HG02588 (cell line): ENCODE measurements around the gene GRIPAP1.
"Not testable (repeated sequence)": the region's sequence is repeated elsewhere in the genome, so short reads cannot be mapped to it uniquely, and the experiment has no call there.

Experiments
- ATAC-seq: cut with Tn5 transposase; IDR thresholded peaks from one replicate; pipeline ENCODE4 v1.9.1; 2021; ENCODE audit warnings: mild to moderate bottlenecking, moderate library complexity; ENCODE audit not compliant: unreplicated experiment

Gene GRIPAP1

DNA sequence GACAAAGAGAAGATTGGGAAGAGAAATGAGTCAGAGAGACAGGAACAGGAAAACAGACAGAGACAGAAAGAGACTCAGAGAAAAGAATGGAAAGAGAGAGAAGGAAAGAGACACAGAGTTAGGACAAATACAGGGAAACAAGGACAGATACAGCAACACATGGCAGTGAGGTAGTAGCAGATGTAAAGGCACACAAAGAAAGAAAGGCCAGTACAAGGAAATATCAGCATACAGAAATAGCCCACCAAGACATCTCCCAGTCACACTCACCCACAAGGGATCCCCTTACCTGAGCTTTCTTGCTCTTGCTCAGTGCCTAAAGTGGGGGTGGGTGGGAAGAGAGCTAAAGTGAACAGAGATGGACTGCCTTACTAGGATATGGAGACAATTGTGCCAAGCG lies 4.2 kb downstream of the GRIPAP1 start:
- ATAC-seq = no peak

- ATAC-seq = no peak
Measured at GRCh38 chrX:48997455-48997854, 4.6 kb downstream of the GRIPAP1 start.

GRCh38 chrX:48996969-48997368 lies 5.1 kb downstream of the GRIPAP1 start:
- ATAC-seq = no peak

- ATAC-seq = no peak
Measured at GRCh38 chrX:48992341-48992740, 9.7 kb downstream of the GRIPAP1 start.

DNA sequence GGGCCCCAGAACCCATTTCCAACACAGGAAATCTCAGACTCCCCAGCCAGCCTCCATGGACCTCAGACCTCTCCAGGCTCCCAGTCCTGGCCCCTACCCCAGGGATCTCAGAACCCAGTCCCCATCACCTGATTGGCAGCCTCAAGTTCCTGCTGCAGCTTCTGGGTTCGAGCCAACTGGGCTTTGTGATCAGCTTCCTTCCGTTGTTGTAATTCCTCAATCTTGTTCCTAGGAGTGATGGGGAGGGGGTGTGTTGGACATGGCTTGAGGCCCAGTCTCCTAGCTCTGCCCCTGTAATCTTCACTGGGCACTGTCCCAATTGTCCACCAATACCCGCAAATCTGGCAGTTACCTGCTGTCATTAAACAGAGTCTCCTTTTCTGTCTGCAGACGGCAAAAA lies 12.6 kb downstream of the GRIPAP1 start:
- ATAC-seq = no peak

DNA sequence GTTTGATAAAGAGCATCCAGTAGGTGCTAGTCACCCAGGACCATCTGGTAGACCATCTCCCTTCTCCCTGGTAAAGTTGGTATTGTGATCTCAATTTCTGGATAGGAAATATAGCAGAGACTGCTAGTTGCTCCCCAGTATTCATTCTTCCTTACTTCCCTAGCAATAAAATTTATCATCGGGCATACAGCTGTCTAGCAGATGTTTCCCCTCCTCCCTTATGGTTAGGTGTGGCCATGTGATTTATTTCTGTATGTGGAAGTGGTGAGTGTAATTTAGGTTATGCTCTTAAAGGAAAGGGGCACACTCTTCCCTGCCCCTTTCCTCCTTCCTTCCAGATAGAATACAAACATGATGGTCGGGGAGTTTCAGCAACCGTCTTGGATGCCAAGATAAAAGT lies 18.2 kb downstream of the GRIPAP1 start:
- no peak for ATAC-seq

- no peak for ATAC-seq
Measured at GRCh38 chrX:48983081-48983480, 19.0 kb downstream of the GRIPAP1 start.

GRCh38 chrX:48981178-48981577 lies 20.9 kb downstream of the GRIPAP1 start:
- ATAC-seq = no peak

DNA sequence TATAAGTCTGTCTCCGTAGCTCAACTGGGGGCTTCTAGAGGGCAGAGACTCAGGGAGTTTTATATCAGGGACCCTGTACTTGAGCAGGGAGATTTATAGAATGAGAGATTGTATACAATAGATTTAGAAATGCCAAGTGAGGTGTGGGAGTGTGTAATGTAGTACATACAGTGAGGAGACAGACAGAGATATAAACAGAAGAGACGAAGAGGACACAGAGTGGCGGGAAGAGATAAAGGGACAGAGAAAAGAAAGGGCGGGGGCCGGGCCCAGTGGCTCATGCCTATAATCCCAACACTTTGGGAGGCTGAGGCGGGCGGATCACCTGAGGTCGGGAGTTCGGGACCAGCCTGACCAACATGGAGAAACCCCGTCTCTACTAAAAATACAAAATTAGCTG lies 21.7 kb downstream of the GRIPAP1 start:
- ATAC-seq = not testable (repeated sequence)

GRCh38 chrX:48978226-48978625 lies 23.8 kb downstream of the GRIPAP1 start:
- ATAC-seq = no peak

DNA sequence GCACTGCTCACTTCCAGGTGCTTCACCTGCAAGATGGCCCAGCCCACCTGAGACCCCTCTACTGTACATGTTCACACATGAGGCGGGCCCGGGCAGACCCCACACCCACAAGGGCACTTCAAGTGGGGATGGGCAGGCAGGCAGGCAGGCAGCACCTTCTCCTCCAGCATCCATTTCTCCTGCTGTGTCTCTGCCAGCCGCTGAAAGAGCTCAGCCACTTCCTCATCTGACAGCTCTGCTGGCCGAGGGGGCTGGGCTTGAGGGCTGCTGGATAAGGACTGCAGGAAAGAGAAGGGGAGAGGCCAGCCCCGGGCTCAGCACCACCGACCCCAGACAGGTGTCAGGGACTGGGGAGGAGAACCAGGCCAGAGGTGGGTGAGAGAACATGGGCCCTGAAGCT lies 26.0 kb downstream of the GRIPAP1 start:
- no peak for ATAC-seq

- ATAC-seq = no peak
Measured at GRCh38 chrX:48975541-48975940, 26.5 kb downstream of the GRIPAP1 start.

- no peak for ATAC-seq
Measured at GRCh38 chrX:48975041-48975440, 27.0 kb downstream of the GRIPAP1 start.

DNA sequence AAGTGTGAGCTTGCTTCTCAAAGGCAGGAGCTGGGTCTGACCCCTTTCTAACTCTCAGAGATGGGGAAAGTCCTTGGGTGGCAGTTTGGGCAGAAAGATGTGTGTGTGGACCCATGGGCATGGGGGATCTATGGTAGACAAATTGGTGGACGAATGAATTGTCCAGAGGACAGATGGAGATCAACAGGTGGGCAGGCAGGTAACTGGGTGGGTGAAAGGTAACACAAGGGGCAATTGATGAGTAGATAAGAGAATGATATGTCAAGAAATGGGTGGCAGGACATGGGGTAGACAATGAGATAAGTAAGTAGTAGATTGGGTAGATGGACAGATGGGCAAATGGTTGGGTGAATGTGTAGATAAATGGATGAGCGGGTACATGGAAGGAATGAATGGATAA lies 27.5 kb downstream of the GRIPAP1 start:
- ATAC-seq = no peak

DNA sequence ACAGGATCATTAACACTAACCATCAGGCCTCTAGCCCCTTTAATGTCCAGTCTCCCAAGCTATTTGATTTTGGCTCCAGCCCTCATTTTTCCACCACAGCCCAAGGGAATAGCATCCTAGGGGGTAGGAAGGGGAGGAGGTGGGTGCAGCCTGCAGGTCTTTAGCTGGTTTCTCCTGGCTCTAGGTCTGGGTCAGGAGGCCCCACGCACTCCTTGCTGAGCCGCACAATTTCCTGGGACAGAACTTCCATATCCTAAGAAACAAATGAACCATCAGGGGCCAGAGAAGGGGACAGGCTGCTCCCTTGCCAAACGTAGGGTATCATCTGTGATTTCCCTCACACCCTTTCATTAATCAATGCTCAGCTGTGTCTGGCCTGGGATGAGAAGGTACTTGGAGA lies 28.0 kb downstream of the GRIPAP1 start:
- ATAC-seq = no peak

GRCh38 chrX:48972220-48973164 lies 29.6 kb downstream of the GRIPAP1 start:
- ATAC-seq = no peak

DNA sequence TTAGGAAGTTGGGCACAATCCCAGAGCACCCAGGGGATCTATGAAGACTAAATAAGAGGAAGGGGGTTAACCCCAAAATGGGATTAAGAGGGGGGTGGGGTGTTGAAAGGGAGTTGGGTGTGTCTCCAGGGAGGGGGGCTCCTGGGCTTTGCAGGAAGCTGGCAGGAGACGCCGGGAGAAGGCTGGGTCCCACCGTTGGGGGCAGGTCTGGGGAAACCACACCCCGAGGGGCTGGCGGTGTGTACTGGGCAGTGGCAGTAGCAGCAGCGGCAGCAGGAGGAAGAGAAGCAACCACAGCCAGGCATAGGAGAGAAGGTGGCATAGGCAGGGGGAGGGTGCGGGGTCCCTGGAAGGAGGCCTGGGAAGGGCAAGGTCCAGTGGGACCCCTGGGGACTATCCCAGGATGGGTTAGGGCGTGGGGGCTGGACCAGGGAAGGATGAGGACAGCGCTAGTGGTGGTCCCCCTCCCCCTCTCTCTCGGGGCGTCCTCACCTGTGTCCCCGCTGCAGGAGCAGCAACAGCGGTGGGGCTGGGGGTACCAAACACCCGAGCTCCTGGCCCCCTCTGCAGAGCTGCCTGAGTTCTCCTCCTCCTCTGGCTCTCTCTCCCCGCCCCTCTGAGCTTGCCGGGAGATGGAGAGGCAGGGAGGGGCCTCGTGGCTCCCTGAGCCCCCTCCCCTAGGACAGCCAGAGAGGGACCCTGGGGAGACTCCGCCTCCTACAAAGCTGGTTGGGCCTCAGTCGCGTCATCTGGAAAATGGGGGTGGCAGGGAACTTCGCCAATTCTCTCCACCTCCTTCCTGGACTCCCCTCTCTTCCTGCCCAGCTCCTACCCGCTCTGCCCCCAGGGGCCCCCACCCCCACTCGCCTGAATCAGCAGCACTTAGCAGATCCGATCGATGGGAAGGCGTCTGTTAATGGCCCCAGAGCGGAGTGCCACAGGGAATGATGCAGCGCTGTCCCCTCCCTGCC lies 30.5 kb downstream of the GRIPAP1 start, which contains the start of gene KCND1:
Gene KCND1, minus strand, starts transcription at position 596 of the 971 bp plus-strand sequence. CDS start 1,573 bp downstream, outside the sequence.
- no peak for ATAC-seq

DNA sequence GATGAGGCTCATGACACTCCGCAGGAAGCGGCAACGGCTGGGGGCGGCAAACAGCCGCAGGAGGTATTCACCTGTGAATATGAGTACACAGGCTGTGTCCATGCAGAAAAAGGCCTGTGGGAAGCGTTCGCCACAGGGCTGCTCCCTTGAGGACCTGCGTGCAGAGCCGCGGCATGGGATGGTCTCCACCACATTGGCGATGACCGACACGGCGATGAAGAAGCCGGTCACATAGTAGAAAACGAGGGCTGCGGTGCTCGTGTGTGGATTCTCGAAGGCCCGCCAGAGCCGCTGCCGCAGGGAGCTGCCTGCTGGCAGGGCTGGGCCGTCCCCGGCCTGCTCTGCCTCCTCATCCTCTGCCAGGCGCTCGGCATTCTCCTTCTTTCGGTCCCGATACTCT lies 32.6 kb downstream of the GRIPAP1 start:
- ATAC-seq = no peak

DNA sequence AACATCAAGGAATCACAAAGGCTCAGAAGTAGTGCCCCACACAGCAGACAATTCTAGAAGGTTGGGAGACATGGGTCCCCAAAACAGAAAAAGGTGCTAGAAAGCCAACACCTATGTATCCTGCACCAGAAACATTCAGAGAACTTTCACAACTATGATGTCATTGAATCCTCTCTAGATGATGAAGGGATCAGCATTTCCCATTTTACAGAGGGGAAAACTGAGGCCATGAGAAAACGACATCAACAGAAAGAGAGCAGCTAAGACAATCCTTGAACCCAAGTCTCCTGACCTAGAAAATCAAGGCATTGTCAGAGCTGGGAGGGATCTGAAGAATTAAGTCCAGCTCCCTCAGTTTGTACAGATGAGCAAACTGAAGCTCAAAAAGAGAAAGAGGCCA lies 33.7 kb downstream of the GRIPAP1 start:
- ATAC-seq = no peak

DNA sequence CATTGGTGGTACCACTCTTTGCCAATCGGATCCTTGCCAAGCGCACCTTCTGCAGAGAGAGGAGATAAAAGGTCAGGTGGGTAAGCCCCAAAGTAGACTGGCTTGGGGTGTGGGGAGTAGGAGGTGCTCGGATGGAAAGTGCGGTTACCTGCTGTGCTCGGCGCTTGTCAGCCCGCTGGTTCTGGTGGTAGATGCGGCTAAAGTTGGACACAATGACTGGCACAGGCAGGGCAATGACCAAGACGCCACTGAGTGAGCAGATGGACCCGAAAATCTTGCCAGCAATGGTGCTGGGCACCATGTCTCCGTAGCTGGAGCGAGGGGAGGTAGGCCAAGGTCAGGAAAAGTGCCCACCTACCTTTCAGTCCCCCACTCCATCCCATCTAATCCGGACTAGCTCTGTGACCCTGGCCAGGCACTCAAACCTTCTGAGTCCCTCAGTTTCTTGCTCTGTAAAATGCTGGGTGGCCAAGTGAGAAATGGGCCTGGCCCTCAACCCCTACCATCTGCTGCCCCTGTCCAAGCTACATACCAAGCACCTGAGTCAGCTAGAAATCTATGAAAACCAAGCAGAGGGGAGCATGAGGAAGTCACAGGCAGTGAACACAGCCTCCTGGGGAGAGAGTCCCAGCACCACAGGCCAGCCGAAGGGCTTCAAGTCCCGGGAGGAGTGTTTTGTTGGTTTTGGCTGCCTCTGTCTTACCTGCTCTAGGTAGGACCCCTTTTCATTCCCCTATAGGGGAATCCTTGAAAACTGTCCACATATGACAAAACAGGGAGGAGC lies 35.1 kb downstream of the GRIPAP1 start:
- no peak for ATAC-seq

- no peak for ATAC-seq
Measured at GRCh38 chrX:48965959-48966358, 36.1 kb downstream of the GRIPAP1 start.
